NCI-H2029 (cell line): ENCODE results near the gene MYOM3.
A peak's percentile ranks its signal among the peaks of the same experiment; 100 is the strongest.

Experiments used
- DNase-seq: peaks from one replicate; lab custom pipeline; 2025; lab: John Stamatoyannopoulos, UW

MYOM3 gene

GRCh38 chr1:24111996-24112779 lies at the start of gene MYOM3:
MYOM3 (minus strand) TSS chr1:24112135; CDS start chr1:24108636, 3,499 bp downstream.
- no peak for DNase-seq

- no peak for DNase-seq
Measured at GRCh38 chr1:24161270-24161669, 49.3 kb upstream of the MYOM3 start.

GRCh38 chr1:24159366-24159765 lies 47.4 kb upstream of the MYOM3 start:
- no peak for DNase-seq

GRCh38 chr1:24157918-24158481 lies 46.1 kb upstream of the MYOM3 start:
- DNase-seq = no peak

- DNase-seq = no peak
Measured at GRCh38 chr1:24156542-24157260, 44.8 kb upstream of the MYOM3 start.

GRCh38 chr1:24155011-24155782 lies 43.3 kb upstream of the MYOM3 start:
- DNase-seq = peak; percentile 71

GRCh38 chr1:24154215-24154614 lies 42.3 kb upstream of the MYOM3 start:
- DNase-seq = no peak

- no peak for DNase-seq
Measured at GRCh38 chr1:24152631-24153494, 40.9 kb upstream of the MYOM3 start.

GRCh38 chr1:24151175-24151533 lies 39.2 kb upstream of the MYOM3 start:
- no peak for DNase-seq

- peak; percentile 90 for DNase-seq
Measured at GRCh38 chr1:24150234-24151174, 38.6 kb upstream of the MYOM3 start.

GRCh38 chr1:24149866-24150233 lies 37.9 kb upstream of the MYOM3 start:
- DNase-seq = no peak

GRCh38 chr1:24147816-24148215 lies 35.9 kb upstream of the MYOM3 start:
- DNase-seq = no peak

GRCh38 chr1:24147194-24147593 lies 35.3 kb upstream of the MYOM3 start:
- DNase-seq = no peak

GRCh38 chr1:24142546-24143534 lies 30.9 kb upstream of the MYOM3 start, which contains the start of gene IL22RA1:
IL22RA1 (minus strand) TSS chr1:24143140; CDS start chr1:24143082, 58 bp downstream.
- DNase-seq = no peak

- DNase-seq = no peak
Measured at GRCh38 chr1:24141311-24141997, 29.5 kb upstream of the MYOM3 start.

GRCh38 chr1:24140741-24141181 lies 28.8 kb upstream of the MYOM3 start:
- DNase-seq = no peak

- no peak for DNase-seq
Measured at GRCh38 chr1:24139841-24140425, 28.0 kb upstream of the MYOM3 start.

- no peak for DNase-seq
Measured at GRCh38 chr1:24139222-24139489, 27.2 kb upstream of the MYOM3 start.
